Measurements from ENCODE around the gene GRIPAP1. TPM values are rescaled to one million over a fixed set of nuclear protein-coding genes. Genes with fewer than 3 reads are reported as not detected.
A peak's percentile ranks its signal among the peaks of the same experiment; 100 is the strongest.

The GRIPAP1 gene
- 10 to 100 TPM; 31.4 to 47.2 (median 34.1) TPM for total RNA-seq

GRCh38 chrX:49002091-49002935 lies at the start of gene GRIPAP1:
Gene GRIPAP1, minus strand, starts transcription at chrX:49002264. Its CDS starts 35 bp downstream, at chrX:49002229.
- H3K27ac ChIP-seq = peak within 1 kb of the TSS; percentile 77 to 91
- DNase-seq (ENCODE audit: low spot score in 2 of 2) = peak; percentile 55 to 59
- peaks cover 3 to 9% of the 10 kb centered on the region in 2 donors for H3K27me3 ChIP-seq
- TF ChIP-seq POLR2A (IDR thresholded peaks at IDR 0.05) (no peak), POLR2AphosphoS5 (IDR thresholded peaks at IDR 0.05) (peak in 2 of 3 donors; percentile 70 to 83), CTCF (IDR thresholded peaks at IDR 0.05) (no peak)
- peak within 1 kb of the TSS; percentile 56 to 82 (median 59) for H3K4me3 ChIP-seq
- H3K9me3 ChIP-seq = no peaks in the 10 kb centered on the region
- no peaks in the 10 kb centered on the region for H3K4me1 ChIP-seq
- H3K36me3 ChIP-seq = no peaks in the 10 kb centered on the region
- intact Hi-C loops (cut with DNase I; ENCODE audit: low total_unique reads) = no loop called here

GRCh38 chrX:49043987-49044281 lies 41.9 kb upstream of the GRIPAP1 start:
- TF ChIP-seq CTCF (IDR thresholded peaks at IDR 0.05) (peak in 1 of 3 donors; percentile 3), POLR2A (IDR thresholded peaks at IDR 0.05) (no peak), POLR2AphosphoS5 (IDR thresholded peaks at IDR 0.05) (peak in 1 of 3 donors; percentile 18)
- no peak for DNase-seq (ENCODE audit: low spot score in 2 of 2)
- H3K27ac ChIP-seq = peak overlapping the region; percentile 73 to 80
- no peaks in the 10 kb centered on the region for H3K27me3 ChIP-seq
- intact Hi-C loops (cut with DNase I; ENCODE audit: low total_unique reads) = no loop called here
- H3K9me3 ChIP-seq = peaks cover 0 to 4% of the 10 kb centered on the region in 2 donors
- H3K4me1 ChIP-seq = peaks cover 0 to 5% of the 10 kb centered on the region in 2 donors
- no peaks in the 10 kb centered on the region for H3K36me3 ChIP-seq
- peak overlapping the region in 2 of 3 donors; percentile 46 to 71 for H3K4me3 ChIP-seq

- peak; percentile 96 to 99 for DNase-seq (ENCODE audit: low spot score in 2 of 2)
- intact Hi-C loops (cut with DNase I; ENCODE audit: low total_unique reads) = no loop called here
- peak within 1 kb of the TSS; percentile 98 to 100 for H3K27ac ChIP-seq
- peaks cover 0 to 4% of the 10 kb centered on the region in 2 donors for H3K9me3 ChIP-seq
- no peaks in the 10 kb centered on the region for H3K27me3 ChIP-seq
- TF ChIP-seq POLR2A (IDR thresholded peaks at IDR 0.05) = peak; percentile 49
- TF ChIP-seq POLR2AphosphoS5 (IDR thresholded peaks at IDR 0.05) = peak; percentile 26 to 70 (median 61)
- peak in 2 of 3 donors; percentile 45 to 53 for TF ChIP-seq CTCF (IDR thresholded peaks at IDR 0.05)
- peaks cover 0 to 5% of the 10 kb centered on the region in 2 donors for H3K4me1 ChIP-seq
- H3K4me3 ChIP-seq = peak within 1 kb of the TSS; percentile 71 to 91 (median 79)
- H3K36me3 ChIP-seq = no peaks in the 10 kb centered on the region
Measured at GRCh38 chrX:49043220-49043986, 41.3 kb upstream of the GRIPAP1 start, which contains the start of gene TFE3. Gene TFE3, minus strand, starts transcription at chrX:49043357. Its CDS starts 131 bp downstream, at chrX:49043226.

- Histone ChIP-seq H3K27me3 (no peaks in the 10 kb centered on the region), H3K27ac (peak overlapping the region; percentile 98 to 100), H3K9me3 (peaks cover 0 to 4% of the 10 kb centered on the region in 2 donors), H3K4me3 (peak overlapping the region; percentile 71 to 91 (median 79)), H3K4me1 (peaks cover 0 to 5% of the 10 kb centered on the region in 2 donors), H3K36me3 (no peaks in the 10 kb centered on the region)
- TF ChIP-seq CTCF (IDR thresholded peaks at IDR 0.05) = no peak
- no peak for TF ChIP-seq POLR2A (IDR thresholded peaks at IDR 0.05)
- TF ChIP-seq POLR2AphosphoS5 (IDR thresholded peaks at IDR 0.05) = no peak
- no peak for DNase-seq (ENCODE audit: low spot score in 2 of 2)
- intact Hi-C loops (cut with DNase I; ENCODE audit: low total_unique reads) = no loop called here
Measured at GRCh38 chrX:49042581-49043219, 40.6 kb upstream of the GRIPAP1 start.
